Panc1 (cell line): ENCODE data around the gene CLDN11. TPM values are rescaled to one million over a fixed set of nuclear protein-coding genes. Genes with fewer than 3 reads are reported as not detected.

Experiments
- ATAC-seq: fragments of 200-7000 bp; cut with Tn5 transposase; 2 replicates; pipeline ENCODE4 v1.9.1; 2020; ENCODE audit warnings: mild to moderate bottlenecking, moderate library complexity
- BruUV-seq: library from RNA; stranded (reverse); fragments of 400-500 nt; replicated peaks from 2 replicates; lab custom pipeline; 2021; lab: Mats Ljungman, UMichigan
- CTCF ChIA-PET: fragments of 300-600 bp; sonication (Branson Sonifier 250); formaldehyde crosslinking; loops from one replicate; lab custom pipeline; 2022; ENCODE audit warnings: antibody characterized with exemption; lab: Charles Lee
- POLR2A ChIA-PET: fragments of 300-600 bp; sonication (Branson Sonifier 250); formaldehyde crosslinking; loops from one replicate; lab custom pipeline; 2022; ENCODE audit warnings: antibody characterized with exemption; lab: Charles Lee
- DNase-seq: peaks from one replicate; pipeline ENCODE4 v3.0.0-alpha.2; 2010; ENCODE audit warnings: low read depth, low spot score
- H3K27ac ChIP-seq: 2 replicates; pipeline ENCODE4 v1.5.1; 2011; ENCODE audit warnings: mild to moderate bottlenecking, low read length, inconsistent platforms
- H3K27me3 ChIP-seq: fragments of 200-500 bp; sonication (Bioruptor generic); 2 replicates; pipeline ENCODE4 v1.6.0; 2014; ENCODE audit warnings: low read length, inconsistent platforms; ENCODE audit not compliant: control insufficient read depth, insufficient read depth
- H3K36me3 ChIP-seq: fragments of 200-500 bp; sonication (Bioruptor generic); 2 replicates; pipeline ENCODE4 v1.5.1; 2014; ENCODE audit warnings: inconsistent platforms, mild to moderate bottlenecking, low read length, moderate library complexity; ENCODE audit not compliant: control insufficient read depth, insufficient read depth
- H3K4me1 ChIP-seq: 2 replicates; pipeline ENCODE4 v1.5.1; 2011; ENCODE audit warnings: inconsistent platforms, mild to moderate bottlenecking, low read length, moderate library complexity; ENCODE audit not compliant: control insufficient read depth, insufficient read depth
- H3K4me3 ChIP-seq, 2 experiments: 2 replicates each; pipeline ENCODE4 v1.5.1; 2011 to 2012; ENCODE audit warnings: low read depth in 2 of 2, low read length in 2 of 2, mild to moderate bottlenecking in 2 of 2, inconsistent platforms in 1 of 2, moderate library complexity in 1 of 2
- H3K9me3 ChIP-seq: fragments of 200-500 bp; sonication (Bioruptor generic); 2 replicates; pipeline ENCODE4 v1.5.1; 2014; ENCODE audit warnings: low read depth, mild to moderate bottlenecking, inconsistent platforms, low read length, moderate library complexity; ENCODE audit not compliant: control insufficient read depth, insufficient read depth
- POLR2AphosphoS5 ChIP-seq: IDR thresholded peaks from 2 replicates; pipeline ENCODE4 v1.6.1; 2012; ENCODE audit warnings: mild to moderate bottlenecking, low read depth, low read length, moderate library complexity
- REST ChIP-seq, 2 experiments: IDR thresholded peaks; 2 replicates each; pipeline ENCODE4 v1.6.1; 2011 to 2012; ENCODE audit warnings: low read depth in 2 of 2, control low read depth in 1 of 2, low read length in 1 of 2, mild to moderate bottlenecking in 1 of 2, moderate library complexity in 1 of 2; ENCODE audit not compliant: insufficient read depth in 1 of 2
- SIN3A ChIP-seq: IDR thresholded peaks from 2 replicates; pipeline ENCODE4 v1.6.1; 2012; ENCODE audit warnings: low read depth, mild to moderate bottlenecking, low read length, moderate library complexity, borderline replicate concordance; ENCODE audit not compliant: insufficient read depth
- TCF7L2 ChIP-seq: IDR thresholded peaks from 2 replicates; pipeline ENCODE4 v1.6.1; 2011; ENCODE audit warnings: mild to moderate bottlenecking, low read depth, low read length, inconsistent platforms
- in situ Hi-C: cut with HindIII; loops from 2 replicates; pipeline ENCODE4 v1.10.0; 2016; ENCODE audit warnings: low sequenced_read_pairs, low pct_unique_long_range_greater_than_20kb
- intact Hi-C: fragments of 100-400 bp; cut with micrococcal nuclease; formaldehyde crosslinking; loops from one replicate; pipeline ENCODE4 v1.10.0; 2022; ENCODE audit not compliant: unreplicated experiment
- total RNA-seq: library from RNA; stranded (reverse); gene quantifications from one replicate; pipeline ENCODE4 v1.2.1, GENCODE V29; 2021; ENCODE audit not compliant: unreplicated experiment
- TF ChIP-seq, protein P1 (sequence below): fragments of 450-650 bp; IDR thresholded peaks from 2 replicates; pipeline ENCODE4 v1.5.1; 2017; ENCODE audit warnings: mild to moderate bottlenecking

CLDN11 gene
- total RNA-seq, 1 experiment from 2014 or later = 1.9 TPM

DNA sequence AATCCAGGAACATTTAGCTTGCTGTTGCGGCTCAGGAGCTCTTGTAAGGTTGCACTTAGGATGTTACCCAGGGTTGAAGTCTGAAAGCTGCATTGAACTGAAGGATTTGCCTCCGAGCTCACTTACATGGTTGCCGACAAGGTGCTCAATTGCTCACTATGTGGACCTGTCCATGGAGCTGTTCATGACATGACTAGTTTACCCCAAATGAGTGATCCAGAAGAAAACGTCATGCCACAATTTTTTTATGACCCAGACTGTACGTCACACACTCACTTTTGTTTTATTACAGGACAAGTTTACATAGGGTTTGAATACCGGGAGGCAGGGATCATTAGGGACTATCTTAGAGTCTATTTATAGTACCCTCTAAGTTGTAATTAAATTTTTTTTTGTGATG, 21.0 kb upstream of the CLDN11 start:
- Histone ChIP-seq H3K4me3 (no peak overlapping the region), H3K36me3 (peaks cover 12% of the 10 kb centered on the region), H3K27ac (no peak overlapping the region), H3K27me3 (no peaks in the 10 kb centered on the region), H3K4me1 (no peaks in the 10 kb centered on the region), H3K9me3 (no peaks in the 10 kb centered on the region)
- ATAC-seq (no peak; the same call in 1 of the 2 replicates), DNase-seq (no peak)
- ChIA-PET POLR2A (interaction anchor here (0.6 kb wide), 1 partner anchor 14 kb away, joined by 10 read pairs; no protein-coding TSS in a partner anchor), CTCF (interaction anchor here (1.0 kb wide), 1 partner anchor 13 kb away, joined by 3 read pairs; no protein-coding TSS in a partner anchor)
- intact Hi-C loops = no loop called here
- BruUV-seq = no TSS peak
- in situ Hi-C loops = no loop called here
- TF ChIP-seq REST (IDR thresholded peaks at IDR 0.05; ENCODE audit: insufficient read depth in 1 of 2, low read depth in 2 of 2, low read length in 1 of 2) (no peak), TCF7L2 (no peak), SIN3A (no peak)

GRCh38 chr3:170405101-170405500, 13.6 kb upstream of the CLDN11 start:
- H3K27ac ChIP-seq = no peak overlapping the region
- ATAC-seq (no peak), DNase-seq (no peak)
- H3K9me3 ChIP-seq = no peaks in the 10 kb centered on the region
- ChIA-PET CTCF (no interaction called here), POLR2A (no interaction called here)
- no peaks in the 10 kb centered on the region for H3K36me3 ChIP-seq
- H3K27me3 ChIP-seq = no peaks in the 10 kb centered on the region
- H3K4me1 ChIP-seq = no peaks in the 10 kb centered on the region
- in situ Hi-C loops (loop anchor here (10.0 kb wide), 1 partner anchor 450 kb away; no protein-coding TSS in a partner anchor), intact Hi-C loops (no loop called here)
- no peak overlapping the region for H3K4me3 ChIP-seq
- BruUV-seq = no TSS peak
- no peak for TF ChIP-seq TCF7L2
- no peak for TF ChIP-seq POLR2AphosphoS5
- TF ChIP-seq SIN3A = no peak
- TF ChIP-seq REST (IDR thresholded peaks at IDR 0.05; ENCODE audit: insufficient read depth in 1 of 2, low read depth in 2 of 2, low read length in 1 of 2) = no peak
- TF ChIP-seq, protein P1, sequence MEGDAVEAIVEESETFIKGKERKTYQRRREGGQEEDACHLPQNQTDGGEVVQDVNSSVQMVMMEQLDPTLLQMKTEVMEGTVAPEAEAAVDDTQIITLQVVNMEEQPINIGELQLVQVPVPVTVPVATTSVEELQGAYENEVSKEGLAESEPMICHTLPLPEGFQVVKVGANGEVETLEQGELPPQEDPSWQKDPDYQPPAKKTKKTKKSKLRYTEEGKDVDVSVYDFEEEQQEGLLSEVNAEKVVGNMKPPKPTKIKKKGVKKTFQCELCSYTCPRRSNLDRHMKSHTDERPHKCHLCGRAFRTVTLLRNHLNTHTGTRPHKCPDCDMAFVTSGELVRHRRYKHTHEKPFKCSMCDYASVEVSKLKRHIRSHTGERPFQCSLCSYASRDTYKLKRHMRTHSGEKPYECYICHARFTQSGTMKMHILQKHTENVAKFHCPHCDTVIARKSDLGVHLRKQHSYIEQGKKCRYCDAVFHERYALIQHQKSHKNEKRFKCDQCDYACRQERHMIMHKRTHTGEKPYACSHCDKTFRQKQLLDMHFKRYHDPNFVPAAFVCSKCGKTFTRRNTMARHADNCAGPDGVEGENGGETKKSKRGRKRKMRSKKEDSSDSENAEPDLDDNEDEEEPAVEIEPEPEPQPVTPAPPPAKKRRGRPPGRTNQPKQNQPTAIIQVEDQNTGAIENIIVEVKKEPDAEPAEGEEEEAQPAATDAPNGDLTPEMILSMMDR = no peak
